Transverse colon (tissue), 4 donors: ENCODE measurements around the gene NFE2L3.
"Not testable (repeated sequence)": the region's sequence is repeated elsewhere in the genome, so short reads cannot be mapped to it uniquely, and the experiment has no call there.

ENCODE experiments used
- CTCF ChIP-seq, 5 experiments: fragments of 200-600 bp in 3 of 5; fragments of 450-650 bp in 2 of 5; sonication (generic) in 3 of 5; IDR thresholded peaks; 1 replicate in 2 of 5; 2 replicates in 3 of 5; pipeline ENCODE4 v1.5.1; 2016 to 2017; ENCODE audit warnings: antibody characterized with exemption in 5 of 5, inconsistent platforms in 3 of 5, mild to moderate bottlenecking in 2 of 5, moderate library complexity in 1 of 5
- POLR2AphosphoS5 ChIP-seq, 3 donors: sonication (generic); formaldehyde crosslinking; IDR thresholded peaks; one replicate each; pipeline ENCODE4 v1.6.1; 2016; ENCODE audit warnings: antibody characterized with exemption in 3 of 3

- TF ChIP-seq POLR2AphosphoS5, CTCF (IDR thresholded peaks at IDR 0.05): not testable (repeated sequence)
These were observed 11.8 kb downstream of the NFE2L3 start for GRCh38 chr7:26163804-26164203.
